GM12873 (cell line): ENCODE data around the gene WFDC2.

Source experiments
- CTCF ChIP-seq: IDR thresholded peaks from 2 replicates; pipeline ENCODE4 v1.5.1; 2012; ENCODE audit warnings: low read depth, mild to moderate bottlenecking, moderate library complexity, low read length, control low read depth; ENCODE audit not compliant: insufficient read depth; ENCODE audit errors: missing control alignments

WFDC2 gene

DNA sequence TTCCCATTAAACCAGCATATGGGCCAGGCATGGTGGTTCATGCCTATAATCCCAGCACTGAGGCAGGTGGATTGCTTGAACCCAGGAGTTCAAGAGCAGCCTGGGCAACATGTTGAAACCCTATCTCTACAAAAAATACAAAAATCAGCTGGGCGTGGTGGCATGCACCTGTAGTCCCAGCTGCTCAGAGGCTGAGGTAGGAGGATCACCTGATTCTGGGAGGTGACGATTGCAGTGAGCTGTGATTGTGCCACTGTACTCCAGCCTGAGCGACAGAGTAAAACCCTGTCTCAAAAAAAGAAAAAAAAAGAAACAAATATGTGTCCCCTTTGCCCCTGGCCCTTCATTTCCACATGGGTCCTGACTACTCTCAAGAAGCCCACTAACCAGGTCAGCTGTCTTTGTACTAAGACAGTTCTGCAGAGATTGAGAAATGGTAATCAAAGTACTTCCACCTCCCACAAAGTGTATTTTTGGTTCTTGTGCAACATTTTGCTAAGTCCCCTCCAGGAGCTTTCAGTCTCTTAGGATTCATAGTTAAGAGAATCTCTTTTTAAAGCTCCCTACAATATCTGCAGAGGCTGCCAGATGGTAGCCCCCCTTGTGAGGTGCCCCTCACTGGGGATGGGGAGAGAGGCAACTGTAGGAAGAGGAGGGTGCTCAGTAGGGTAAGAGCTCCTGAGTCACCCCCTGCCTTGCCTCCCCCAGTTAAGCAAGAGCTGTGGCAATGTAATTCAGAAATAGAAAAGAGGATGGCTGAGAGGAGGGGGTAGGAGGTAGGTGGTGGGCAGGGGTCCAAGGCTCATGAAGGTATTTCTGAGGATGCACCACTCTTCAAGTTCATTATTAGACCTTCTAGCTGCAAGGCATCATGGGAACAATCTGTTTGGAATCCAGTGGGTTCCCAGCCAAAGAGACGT, 16.5 kb upstream of the WFDC2 start:
- no peak for TF ChIP-seq CTCF

DNA sequence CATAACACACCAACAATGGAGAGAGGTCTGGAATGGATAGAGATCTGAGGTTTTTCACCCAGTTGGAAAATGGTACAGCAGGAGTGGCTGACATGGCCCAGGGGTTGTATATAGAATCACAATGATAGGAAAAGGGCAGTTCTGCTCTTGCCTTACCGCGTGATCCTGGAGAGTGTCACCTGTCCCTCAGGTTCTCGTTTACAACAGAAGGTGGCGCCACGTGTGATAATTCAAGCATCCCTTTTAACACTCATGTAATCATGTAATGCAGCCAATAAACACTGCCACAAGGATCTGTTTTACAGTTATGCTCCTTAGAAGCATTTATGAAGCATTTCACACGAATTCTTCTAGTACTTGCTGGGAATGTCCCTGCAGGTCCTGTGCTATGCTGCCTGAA, 12.9 kb upstream of the WFDC2 start:
- peak; percentile 61 for TF ChIP-seq CTCF

DNA sequence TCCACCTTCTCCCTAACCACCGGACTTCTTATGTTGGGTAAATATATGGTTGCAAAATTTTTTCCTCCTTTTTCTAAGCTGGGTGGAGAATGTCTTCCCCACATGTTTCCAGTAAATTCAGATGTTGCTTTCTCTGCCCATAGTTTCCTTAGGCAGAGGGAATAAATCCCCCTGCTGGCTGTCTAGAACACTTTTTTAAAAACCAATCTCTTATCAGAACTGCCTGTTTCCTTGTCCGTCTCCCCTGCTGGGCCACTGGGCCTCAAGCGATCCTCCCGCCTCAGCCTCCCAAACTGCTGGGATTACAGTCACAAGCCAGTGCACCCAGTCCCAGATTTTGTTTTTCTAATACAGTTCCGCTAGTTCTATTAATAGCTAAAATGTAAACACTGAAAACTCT, 9.9 kb upstream of the WFDC2 start:
- peak; percentile 18 for TF ChIP-seq CTCF

- TF ChIP-seq CTCF = no peak
Observed at GRCh38 chr20:45461225-45461624, 8.3 kb upstream of the WFDC2 start.

DNA sequence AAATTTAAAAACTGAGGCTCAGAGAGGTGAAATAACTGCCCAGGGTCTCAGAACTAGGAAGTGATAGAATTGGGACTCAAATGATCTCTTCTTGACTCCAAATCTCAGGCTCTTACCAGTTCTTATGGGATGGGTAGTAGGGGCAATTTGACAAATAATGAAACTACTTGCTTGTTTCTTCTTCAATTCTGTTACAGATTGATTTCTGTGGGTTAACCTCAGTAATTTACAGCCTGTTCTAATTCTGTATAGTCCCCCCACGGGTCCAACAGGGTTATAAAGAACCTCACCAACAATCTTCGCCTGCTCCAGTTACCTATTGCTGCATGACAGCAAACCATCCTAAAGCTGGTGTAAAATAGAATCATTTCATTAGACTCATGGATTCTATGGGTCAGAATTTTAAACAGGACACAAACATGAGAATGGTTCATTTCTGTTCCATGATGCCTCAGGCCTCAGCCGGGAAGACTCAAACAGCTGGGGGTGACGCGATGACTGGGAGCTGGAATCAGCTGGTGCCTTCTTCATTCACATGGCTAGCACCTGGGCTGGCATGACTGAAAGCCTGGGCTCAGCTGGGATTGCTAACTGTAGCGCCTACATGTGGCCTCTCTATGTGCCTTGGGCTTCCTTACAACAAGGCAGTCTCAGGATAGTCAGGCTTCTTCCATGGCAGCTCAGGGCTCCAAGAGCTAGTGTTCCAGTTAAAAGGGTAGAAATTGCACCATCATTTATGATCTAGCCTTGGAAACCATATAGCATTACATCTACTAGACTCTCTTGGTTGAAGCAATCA, 6.6 kb upstream of the WFDC2 start:
- TF ChIP-seq CTCF = no peak

GRCh38 chr20:45463709-45464108, 5.8 kb upstream of the WFDC2 start:
- TF ChIP-seq CTCF = no peak
